HG02571 (cell line): ENCODE results near the gene LYSMD4.
A peak's percentile ranks its signal among the peaks of the same experiment; 100 is the strongest.
"Not testable (repeated sequence)": the region's sequence is repeated elsewhere in the genome, so short reads cannot be mapped to it uniquely, and the experiment has no call there.

ENCODE experiments used
- ATAC-seq: cut with Tn5 transposase; IDR thresholded peaks from one replicate; pipeline ENCODE4 v1.9.1; 2021; ENCODE audit warnings: mild to moderate bottlenecking, moderate library complexity; ENCODE audit not compliant: unreplicated experiment

Gene LYSMD4

GRCh38 chr15:99733268-99734039 is at the start of gene LYSMD4:
TSS of gene LYSMD4 (minus strand) at chr15:99733437. CDS start at chr15:99731999, 1,438 bp downstream.
- peak; percentile 98 for ATAC-seq

GRCh38 chr15:99782029-99782428 is 48.8 kb upstream of the LYSMD4 start:
- not testable (repeated sequence) for ATAC-seq

- ATAC-seq, result no peak
These were observed 43.9 kb upstream of the LYSMD4 start for GRCh38 chr15:99777144-99777543.

GRCh38 chr15:99764522-99764921 is 31.3 kb upstream of the LYSMD4 start:
- ATAC-seq, result no peak

GRCh38 chr15:99763827-99764226 is 30.6 kb upstream of the LYSMD4 start:
- no peak for ATAC-seq

GRCh38 chr15:99762288-99762687 is 29.1 kb upstream of the LYSMD4 start:
- ATAC-seq, result no peak

- peak; percentile 59 for ATAC-seq
These were observed 22.6 kb upstream of the LYSMD4 start for GRCh38 chr15:99755692-99756409.

- ATAC-seq, result no peak
These were observed 19.8 kb upstream of the LYSMD4 start for GRCh38 chr15:99753066-99753465.

- ATAC-seq, result no peak
These were observed 19.3 kb upstream of the LYSMD4 start for GRCh38 chr15:99752556-99752955.

GRCh38 chr15:99750326-99750725 is 17.1 kb upstream of the LYSMD4 start:
- ATAC-seq, result not testable (repeated sequence)

GRCh38 chr15:99749386-99749785 is 16.1 kb upstream of the LYSMD4 start:
- no peak for ATAC-seq

GRCh38 chr15:99745370-99746086 is 12.3 kb upstream of the LYSMD4 start:
- no peak for ATAC-seq

GRCh38 chr15:99744142-99744541 is 10.9 kb upstream of the LYSMD4 start:
- no peak for ATAC-seq

- ATAC-seq, result no peak
These were observed 8.6 kb upstream of the LYSMD4 start for GRCh38 chr15:99741835-99742234.

GRCh38 chr15:99738021-99738847 is 5.0 kb upstream of the LYSMD4 start:
- ATAC-seq, result no peak

- ATAC-seq, result no peak
These were observed 3.5 kb upstream of the LYSMD4 start for GRCh38 chr15:99736702-99737101.

GRCh38 chr15:99735868-99736267 is 2.6 kb upstream of the LYSMD4 start:
- no peak for ATAC-seq

GRCh38 chr15:99734575-99734974 is 1.3 kb upstream of the LYSMD4 start:
- no peak for ATAC-seq

GRCh38 chr15:99734040-99734291 is 729 bp upstream of the LYSMD4 start:
- not testable (repeated sequence) for ATAC-seq

- peak; percentile 29 for ATAC-seq
These were observed 428 bp downstream of the LYSMD4 start for GRCh38 chr15:99732751-99733267.
